ENCODE data around the gene TENM4. TPM values are rescaled to one million over a fixed set of nuclear protein-coding genes. Genes with fewer than 3 reads are reported as not detected.

The TENM4 gene
- total RNA-seq, 4 donors from 2014 or later, result 1.1 to 2.7 (median 2.0) TPM

DNA sequence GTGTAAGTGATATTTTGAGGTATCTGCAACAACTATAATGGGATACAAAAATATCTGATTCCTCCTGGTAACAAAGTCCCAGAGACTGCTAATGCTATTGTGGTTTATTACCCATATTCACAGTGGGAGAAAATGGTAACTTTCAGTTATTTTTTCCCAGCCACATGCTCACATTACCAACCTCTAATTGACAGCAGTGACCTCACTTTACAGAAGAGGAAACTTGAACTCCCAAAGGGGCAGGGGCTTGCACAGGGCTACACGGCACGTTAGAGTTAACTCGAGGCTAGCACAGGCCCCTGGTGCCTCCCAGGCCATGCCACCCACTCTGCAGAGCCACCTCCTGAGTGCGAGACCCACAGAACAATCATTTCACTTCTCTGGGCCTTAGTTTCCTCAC lies 132.4 kb downstream of the TENM4 start:
- Histone ChIP-seq H3K9me3 (no peaks in the 10 kb centered on the region), H3K4me1 (no peaks in the 10 kb centered on the region), H3K27ac (no peak overlapping the region), H3K27me3 (no peaks in the 10 kb centered on the region), H3K36me3 (no peaks in the 10 kb centered on the region), H3K4me3 (no peak overlapping the region)
- no peak for TF ChIP-seq POLR2A (IDR thresholded peaks at IDR 0.05)
- TF ChIP-seq, protein P1, sequence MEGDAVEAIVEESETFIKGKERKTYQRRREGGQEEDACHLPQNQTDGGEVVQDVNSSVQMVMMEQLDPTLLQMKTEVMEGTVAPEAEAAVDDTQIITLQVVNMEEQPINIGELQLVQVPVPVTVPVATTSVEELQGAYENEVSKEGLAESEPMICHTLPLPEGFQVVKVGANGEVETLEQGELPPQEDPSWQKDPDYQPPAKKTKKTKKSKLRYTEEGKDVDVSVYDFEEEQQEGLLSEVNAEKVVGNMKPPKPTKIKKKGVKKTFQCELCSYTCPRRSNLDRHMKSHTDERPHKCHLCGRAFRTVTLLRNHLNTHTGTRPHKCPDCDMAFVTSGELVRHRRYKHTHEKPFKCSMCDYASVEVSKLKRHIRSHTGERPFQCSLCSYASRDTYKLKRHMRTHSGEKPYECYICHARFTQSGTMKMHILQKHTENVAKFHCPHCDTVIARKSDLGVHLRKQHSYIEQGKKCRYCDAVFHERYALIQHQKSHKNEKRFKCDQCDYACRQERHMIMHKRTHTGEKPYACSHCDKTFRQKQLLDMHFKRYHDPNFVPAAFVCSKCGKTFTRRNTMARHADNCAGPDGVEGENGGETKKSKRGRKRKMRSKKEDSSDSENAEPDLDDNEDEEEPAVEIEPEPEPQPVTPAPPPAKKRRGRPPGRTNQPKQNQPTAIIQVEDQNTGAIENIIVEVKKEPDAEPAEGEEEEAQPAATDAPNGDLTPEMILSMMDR (IDR thresholded peaks at IDR 0.05), result no peak
- DNase-seq, result no peak

DNA sequence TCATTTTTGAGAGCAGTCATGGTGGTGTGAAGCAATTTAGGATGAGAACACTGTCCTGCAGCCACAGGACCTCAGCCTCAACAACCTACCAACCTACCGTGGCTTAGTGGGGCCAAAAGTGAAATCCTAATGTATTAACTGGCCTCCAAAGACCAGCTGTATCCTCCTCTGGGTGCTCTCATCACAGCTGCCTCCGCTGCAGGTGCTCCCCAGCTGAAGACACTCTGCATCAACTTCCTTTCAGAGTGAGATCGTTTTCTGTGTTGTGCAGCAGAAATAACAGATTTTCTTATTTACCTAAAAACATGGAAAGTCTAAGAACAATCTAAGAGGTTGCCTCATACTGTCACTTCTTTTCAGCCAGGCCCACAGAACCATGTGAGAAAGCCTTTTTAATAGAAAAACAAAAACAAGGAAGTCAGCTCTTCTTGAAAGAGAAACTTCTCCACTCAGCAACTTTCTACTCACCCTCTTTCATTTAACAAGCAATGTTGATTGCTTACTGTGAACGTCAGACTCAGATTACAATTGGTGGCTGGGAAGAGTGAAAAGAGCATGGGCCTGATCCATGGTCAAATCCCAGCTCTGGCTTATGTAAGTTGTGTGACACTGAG lies 136.1 kb downstream of the TENM4 start:
- no peak for TF ChIP-seq POLR2A (IDR thresholded peaks at IDR 0.05)
- TF ChIP-seq, protein P1 (IDR thresholded peaks at IDR 0.05), result no peak
- Histone ChIP-seq H3K4me3 (no peak overlapping the region), H3K27ac (no peak overlapping the region), H3K27me3 (no peaks in the 10 kb centered on the region), H3K4me1 (no peaks in the 10 kb centered on the region), H3K9me3 (no peaks in the 10 kb centered on the region), H3K36me3 (no peaks in the 10 kb centered on the region)
- no peak for DNase-seq

DNA sequence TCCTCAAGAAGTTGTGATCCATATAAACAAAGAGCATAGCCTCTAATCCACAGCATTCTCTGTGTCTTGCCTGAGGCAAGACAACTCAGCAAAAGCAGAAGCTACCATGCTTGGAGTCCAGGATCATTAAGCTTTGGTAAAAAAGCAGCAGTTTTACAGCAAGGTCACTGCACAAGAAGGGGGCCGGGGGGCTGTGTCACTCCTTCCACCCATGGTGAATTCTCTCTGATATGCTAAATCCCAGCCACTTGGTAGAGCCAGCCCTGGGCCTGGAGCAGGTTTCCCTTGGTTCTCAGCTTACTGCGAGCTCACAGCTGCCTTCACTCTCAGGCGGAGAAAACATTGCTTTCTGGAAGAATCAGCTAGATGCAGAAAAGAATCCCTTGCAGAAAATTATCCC lies 144.7 kb downstream of the TENM4 start:
- no peak overlapping the region for H3K4me3 ChIP-seq
- no peaks in the 10 kb centered on the region for H3K36me3 ChIP-seq
- H3K27me3 ChIP-seq, result no peaks in the 10 kb centered on the region
- no peaks in the 10 kb centered on the region for H3K9me3 ChIP-seq
- TF ChIP-seq POLR2A (IDR thresholded peaks at IDR 0.05), result no peak
- TF ChIP-seq, protein P1 (IDR thresholded peaks at IDR 0.05), result no peak
- DNase-seq, result no peak
- H3K27ac ChIP-seq, result no peak overlapping the region
- no peaks in the 10 kb centered on the region for H3K4me1 ChIP-seq

DNA sequence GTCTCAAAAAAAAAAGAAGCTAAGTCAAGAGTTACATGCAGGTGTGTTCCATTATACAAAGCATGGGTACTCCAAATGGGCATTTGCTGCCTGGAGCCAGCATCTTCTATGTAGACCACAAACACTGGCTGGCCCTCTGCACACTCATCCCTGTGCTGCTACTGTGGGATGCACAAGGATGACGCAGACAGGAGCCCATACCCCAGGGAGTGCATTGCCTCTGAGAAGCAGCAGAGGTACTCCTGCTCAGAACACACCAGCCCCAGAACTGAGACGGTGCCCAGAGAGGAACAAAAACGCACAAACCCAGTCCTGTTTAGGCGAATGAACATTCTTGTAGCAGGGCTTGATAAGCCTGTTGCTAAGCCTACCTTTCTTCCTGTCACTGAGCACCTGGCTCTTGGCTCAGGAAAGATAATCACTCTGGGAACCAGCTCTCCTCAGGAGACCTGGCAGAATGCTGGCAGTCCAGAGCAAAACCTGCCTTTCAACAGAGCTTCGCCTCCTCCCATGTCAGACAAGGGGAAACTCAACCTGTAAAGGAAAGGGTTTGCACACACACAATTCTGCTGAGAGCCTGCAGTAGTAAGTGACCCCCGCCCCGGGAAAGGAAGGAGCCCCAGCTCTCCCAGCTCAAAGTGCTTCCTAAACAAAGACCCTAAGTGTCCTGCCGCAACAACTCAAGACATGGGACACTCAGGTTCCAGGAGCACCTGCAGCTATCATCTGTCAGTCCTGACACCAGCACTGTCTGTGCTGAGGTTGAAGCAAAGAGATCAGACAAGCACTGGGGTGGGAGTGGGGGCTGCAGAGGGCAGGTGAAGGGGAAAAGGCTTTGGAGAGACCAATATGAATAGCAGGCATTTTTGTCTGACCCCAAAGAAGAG lies 145.7 kb downstream of the TENM4 start:
- TF ChIP-seq, protein P1 (IDR thresholded peaks at IDR 0.05), result no peak
- no peak for TF ChIP-seq POLR2A (IDR thresholded peaks at IDR 0.05)
- Histone ChIP-seq H3K27me3 (no peaks in the 10 kb centered on the region), H3K27ac (no peak overlapping the region), H3K9me3 (no peaks in the 10 kb centered on the region), H3K36me3 (no peaks in the 10 kb centered on the region), H3K4me1 (no peaks in the 10 kb centered on the region), H3K4me3 (no peak overlapping the region)
- no peak for DNase-seq

DNA sequence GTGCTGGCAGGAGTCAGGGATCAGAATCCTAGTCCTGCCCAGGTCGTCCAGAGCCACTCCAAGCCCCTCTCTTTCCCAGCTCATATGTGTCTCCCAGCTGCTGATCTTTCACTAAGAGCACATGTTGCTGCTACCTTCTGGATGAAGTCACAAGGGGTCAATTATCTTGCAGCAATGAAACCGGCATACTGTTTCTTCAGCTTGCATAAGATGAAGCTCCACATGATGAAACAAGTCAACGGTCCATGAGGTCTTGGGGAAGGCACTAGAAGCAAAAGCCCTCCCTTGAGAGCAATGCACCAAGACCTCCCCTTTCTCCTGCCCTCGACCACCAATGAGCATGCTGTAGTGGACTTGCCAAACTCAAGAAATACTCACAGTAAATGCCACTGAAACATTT lies 148.9 kb downstream of the TENM4 start:
- Histone ChIP-seq H3K4me3 (no peak overlapping the region), H3K4me1 (no peaks in the 10 kb centered on the region), H3K27me3 (no peaks in the 10 kb centered on the region), H3K36me3 (no peaks in the 10 kb centered on the region), H3K9me3 (no peaks in the 10 kb centered on the region), H3K27ac (no peak overlapping the region)
- TF ChIP-seq, protein P1 (IDR thresholded peaks at IDR 0.05), result no peak
- TF ChIP-seq POLR2A (IDR thresholded peaks at IDR 0.05), result no peak
- no peak for DNase-seq

Data from Peyer's patch (tissue), 4 donors.